Right atrium auricular region (tissue), 2 donors: ENCODE data around the gene RHBDD1. TPM values are rescaled to one million over a fixed set of nuclear protein-coding genes. Genes with fewer than 3 reads are reported as not detected.
A peak's percentile ranks its signal among the peaks of the same experiment; 100 is the strongest.

Source experiments
- DNase-seq: peaks from one replicate; pipeline ENCODE4 v3.0.0-alpha.2; 2019; ENCODE audit warnings: low spot score
- H3K27ac ChIP-seq, 2 donors: fragments of 200-600 bp; sonication (generic); 1 replicate in 1 of 2; 2 replicates in 1 of 2; pipeline ENCODE4 v1.5.1; 2016 to 2019
- H3K27me3 ChIP-seq, 2 donors: fragments of 200-600 bp; sonication (generic); one replicate each; pipeline versions ENCODE4 v1.5.1 to v1.6.0; 2017 to 2019
- H3K36me3 ChIP-seq: fragments of 200-600 bp; sonication (generic); one replicate; pipeline ENCODE4 v1.5.1; 2016
- H3K4me1 ChIP-seq, 2 donors: fragments of 200-600 bp; sonication (generic); one replicate each; pipeline versions ENCODE4 v1.5.1 to v1.6.0; 2017 to 2019
- H3K4me3 ChIP-seq, 2 donors: fragments of 200-600 bp; sonication (generic); 1 replicate in 1 of 2; 2 replicates in 1 of 2; pipeline ENCODE4 v1.5.1; 2017 to 2019; ENCODE audit warnings: mild to moderate bottlenecking in 1 of 2, moderate library complexity in 1 of 2
- H3K9me3 ChIP-seq, 2 donors: fragments of 200-600 bp; sonication (generic); one replicate each; pipeline ENCODE4 v1.5.1; 2019
- total RNA-seq, 2 donors: library from RNA; depleted of rRNA; stranded (reverse); fragments of >200 nt; gene quantifications; one replicate each; pipeline ENCODE4 v1.1.0, GENCODE V29; 2016
- TF ChIP-seq, protein P1 (sequence below), 2 donors: fragments of 200-600 bp; sonication (generic); IDR thresholded peaks; one replicate each; pipeline ENCODE4 v1.5.1; 2019; ENCODE audit warnings: antibody characterized with exemption in 2 of 2

Gene RHBDD1
- total RNA-seq, 2 donors from 2014 or later, result 12.3 to 16.1 TPM

DNA sequence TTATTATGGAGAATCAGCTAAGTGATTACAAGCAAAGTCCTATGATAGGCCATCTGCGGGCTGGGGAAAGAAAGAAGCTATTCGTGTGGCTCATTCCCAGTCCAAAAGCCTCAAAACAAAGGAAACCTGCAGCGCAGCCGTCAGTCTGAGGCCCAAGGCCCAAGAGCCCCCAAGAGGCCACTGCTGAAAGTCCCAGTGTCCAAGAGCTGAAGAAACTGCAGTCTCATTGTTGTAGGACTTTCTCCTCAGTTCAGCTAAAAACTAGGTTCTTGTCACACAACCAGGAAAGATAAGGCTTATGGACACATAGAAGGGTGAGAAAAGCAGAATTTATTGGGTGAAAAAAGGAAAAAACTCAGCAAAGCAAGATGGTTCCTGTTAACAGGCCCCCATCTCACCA lies 143.2 kb downstream of the RHBDD1 start:
- no peaks in the 10 kb centered on the region for H3K9me3 ChIP-seq
- H3K36me3 ChIP-seq, result no peaks in the 10 kb centered on the region
- peaks cover 0 to 4% of the 10 kb centered on the region in 2 donors for H3K4me1 ChIP-seq
- no peaks in the 10 kb centered on the region for H3K27me3 ChIP-seq
- H3K27ac ChIP-seq, result no peak overlapping the region
- no peak for DNase-seq
- TF ChIP-seq, protein P1, sequence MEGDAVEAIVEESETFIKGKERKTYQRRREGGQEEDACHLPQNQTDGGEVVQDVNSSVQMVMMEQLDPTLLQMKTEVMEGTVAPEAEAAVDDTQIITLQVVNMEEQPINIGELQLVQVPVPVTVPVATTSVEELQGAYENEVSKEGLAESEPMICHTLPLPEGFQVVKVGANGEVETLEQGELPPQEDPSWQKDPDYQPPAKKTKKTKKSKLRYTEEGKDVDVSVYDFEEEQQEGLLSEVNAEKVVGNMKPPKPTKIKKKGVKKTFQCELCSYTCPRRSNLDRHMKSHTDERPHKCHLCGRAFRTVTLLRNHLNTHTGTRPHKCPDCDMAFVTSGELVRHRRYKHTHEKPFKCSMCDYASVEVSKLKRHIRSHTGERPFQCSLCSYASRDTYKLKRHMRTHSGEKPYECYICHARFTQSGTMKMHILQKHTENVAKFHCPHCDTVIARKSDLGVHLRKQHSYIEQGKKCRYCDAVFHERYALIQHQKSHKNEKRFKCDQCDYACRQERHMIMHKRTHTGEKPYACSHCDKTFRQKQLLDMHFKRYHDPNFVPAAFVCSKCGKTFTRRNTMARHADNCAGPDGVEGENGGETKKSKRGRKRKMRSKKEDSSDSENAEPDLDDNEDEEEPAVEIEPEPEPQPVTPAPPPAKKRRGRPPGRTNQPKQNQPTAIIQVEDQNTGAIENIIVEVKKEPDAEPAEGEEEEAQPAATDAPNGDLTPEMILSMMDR (IDR thresholded peaks at IDR 0.05), result no peak
- no peak overlapping the region for H3K4me3 ChIP-seq

DNA sequence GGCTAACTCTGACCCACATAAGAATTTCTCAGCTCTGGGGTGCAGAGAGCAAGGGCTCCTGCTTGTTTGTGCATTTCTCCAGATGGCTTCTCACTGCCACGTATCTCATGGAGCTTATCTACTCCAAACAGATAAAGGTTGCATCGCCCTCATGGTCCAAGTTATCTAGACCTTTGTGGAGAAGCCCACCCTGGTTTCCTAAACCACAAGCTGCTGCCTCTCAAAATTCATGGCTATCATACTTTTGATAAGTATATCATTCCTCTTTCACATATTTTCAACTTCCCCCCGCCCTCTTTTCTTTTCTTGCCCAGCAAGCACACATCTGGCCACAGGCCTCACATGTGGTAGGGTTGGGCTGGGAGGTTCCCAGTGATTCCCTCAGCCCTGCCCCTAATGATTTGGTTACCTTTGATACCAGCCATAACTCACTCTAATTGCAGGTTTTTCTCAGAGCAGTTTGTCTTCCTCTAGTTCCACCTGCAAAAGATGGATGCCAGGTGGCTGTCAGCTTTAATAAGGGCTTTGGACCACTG lies 146.0 kb downstream of the RHBDD1 start:
- Histone ChIP-seq H3K27ac (no peak overlapping the region), H3K9me3 (no peaks in the 10 kb centered on the region), H3K4me1 (peaks cover 0 to 12% of the 10 kb centered on the region in 2 donors), H3K4me3 (no peak overlapping the region), H3K27me3 (no peaks in the 10 kb centered on the region), H3K36me3 (no peaks in the 10 kb centered on the region)
- no peak for DNase-seq
- TF ChIP-seq, protein P1 (IDR thresholded peaks at IDR 0.05), result no peak

DNA sequence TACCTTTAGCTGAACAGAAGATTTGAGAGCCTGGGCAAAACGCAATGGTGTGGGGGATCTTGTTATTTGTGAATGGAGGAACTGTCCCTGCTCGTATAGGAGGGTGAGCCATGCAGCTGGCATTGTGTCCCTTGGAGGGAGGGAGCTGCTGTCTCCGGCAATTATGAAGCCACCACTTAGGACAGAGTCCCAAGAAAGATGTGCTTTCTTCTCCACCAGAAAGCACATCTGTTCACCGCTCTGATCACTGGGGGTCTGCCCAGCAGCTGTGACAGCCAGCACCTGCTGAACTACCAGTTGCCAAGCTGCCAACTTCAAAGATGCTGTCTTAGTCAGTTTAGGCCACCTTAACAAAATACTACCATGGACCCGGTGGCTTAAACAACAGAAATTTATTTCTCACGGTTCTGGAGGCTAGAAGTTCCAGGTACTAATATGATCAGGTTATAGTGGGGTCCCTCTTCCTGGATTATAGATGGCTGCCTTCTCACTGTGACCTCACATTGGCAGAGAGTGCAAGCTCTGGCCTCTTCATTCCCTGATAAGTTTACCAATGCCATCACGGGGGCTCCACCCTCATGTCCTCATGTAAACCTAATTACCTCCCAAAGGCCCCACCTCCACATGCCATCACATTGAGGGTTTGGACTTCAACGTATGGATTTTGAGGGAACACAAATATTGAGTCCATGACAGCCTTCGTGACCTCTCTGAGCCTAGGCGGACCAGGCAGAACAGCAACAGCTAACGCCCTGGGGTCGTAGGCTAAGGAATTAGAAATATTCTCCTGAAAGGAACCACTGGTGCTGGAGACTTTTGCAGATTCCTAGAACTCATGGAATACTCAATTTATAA lies 148.3 kb downstream of the RHBDD1 start:
- H3K9me3 ChIP-seq, result no peaks in the 10 kb centered on the region
- no peak overlapping the region for H3K27ac ChIP-seq
- DNase-seq, result no peak
- H3K4me3 ChIP-seq, result no peak overlapping the region
- H3K36me3 ChIP-seq, result no peaks in the 10 kb centered on the region
- no peaks in the 10 kb centered on the region for H3K27me3 ChIP-seq
- TF ChIP-seq, protein P1 (IDR thresholded peaks at IDR 0.05), result no peak
- H3K4me1 ChIP-seq, result peaks cover 0 to 12% of the 10 kb centered on the region in 2 donors

DNA sequence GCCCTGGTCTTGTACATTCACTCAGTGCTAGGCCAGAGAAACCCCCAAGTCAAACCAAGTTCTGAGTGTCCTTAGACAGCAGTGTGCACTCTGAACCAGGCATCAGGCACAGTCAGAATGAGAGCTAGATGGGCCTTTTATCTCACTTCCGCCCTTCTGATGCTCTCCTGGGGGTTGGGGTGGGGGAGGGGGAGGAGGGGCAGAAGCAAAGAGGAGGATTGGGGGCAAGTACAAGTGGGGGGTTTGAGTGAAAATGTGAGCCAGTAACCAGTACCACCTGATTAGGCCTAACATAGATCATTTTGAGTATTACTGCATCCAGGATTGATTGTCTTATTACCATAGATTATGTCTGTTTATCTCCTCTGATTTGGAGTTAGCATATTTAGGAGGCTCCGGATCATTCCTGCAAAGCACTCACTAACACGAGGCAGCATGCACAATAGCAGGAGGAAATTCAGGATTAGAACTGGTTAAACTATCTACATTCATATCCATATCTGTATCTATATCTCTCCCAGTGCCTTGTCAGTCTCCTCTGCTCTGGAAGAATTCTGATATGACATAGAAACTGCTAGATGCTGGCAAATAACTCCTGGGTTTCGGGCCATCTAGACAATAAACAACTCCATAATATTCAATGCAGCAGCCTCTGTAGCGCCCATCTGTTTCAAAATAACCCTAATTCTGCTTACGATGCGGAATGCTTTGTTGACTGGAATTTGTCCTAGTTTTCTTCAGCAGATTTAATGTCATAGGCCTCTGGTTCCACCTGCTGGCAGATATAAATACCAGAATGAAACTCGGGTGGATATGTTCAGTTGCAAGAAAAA lies 149.1 kb downstream of the RHBDD1 start:
- Histone ChIP-seq H3K27ac (no peak overlapping the region), H3K9me3 (no peaks in the 10 kb centered on the region), H3K27me3 (no peaks in the 10 kb centered on the region), H3K4me3 (no peak overlapping the region), H3K4me1 (peaks cover 0 to 12% of the 10 kb centered on the region in 2 donors), H3K36me3 (no peaks in the 10 kb centered on the region)
- TF ChIP-seq, protein P1 (IDR thresholded peaks at IDR 0.05), result peak; percentile 40 to 80
- DNase-seq, result no peak

DNA sequence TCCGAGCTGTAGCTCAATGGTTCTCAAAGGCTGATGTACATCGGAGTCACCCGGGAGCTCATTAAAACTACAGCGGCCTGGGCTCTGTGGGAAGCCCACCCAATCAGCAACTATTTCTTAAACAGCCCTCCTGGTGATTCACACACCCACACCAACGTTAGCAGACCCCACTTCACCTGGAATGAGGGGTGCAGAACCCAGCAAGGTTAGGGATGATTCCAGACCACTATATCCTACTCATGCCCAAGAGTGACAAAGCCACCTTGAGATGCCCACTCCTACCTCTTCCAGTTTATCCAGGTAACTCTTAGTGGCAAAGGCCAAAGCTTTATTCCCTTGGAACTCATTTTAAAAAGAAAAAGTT lies 149.7 kb downstream of the RHBDD1 start:
- no peak overlapping the region for H3K4me3 ChIP-seq
- no peak for DNase-seq
- H3K9me3 ChIP-seq, result no peaks in the 10 kb centered on the region
- peaks cover 0 to 12% of the 10 kb centered on the region in 2 donors for H3K4me1 ChIP-seq
- no peaks in the 10 kb centered on the region for H3K27me3 ChIP-seq
- H3K36me3 ChIP-seq, result no peaks in the 10 kb centered on the region
- H3K27ac ChIP-seq, result no peak overlapping the region
- TF ChIP-seq, protein P1 (IDR thresholded peaks at IDR 0.05), result peak; percentile 2 to 6
